NCI-H1092 treated with DMSO at 0.1 percent for 48 hours (cell line): ENCODE measurements around the gene MEX3C.

Experiments
- DNase-seq: peaks from one replicate; lab custom pipeline; 2025; lab: John Stamatoyannopoulos, UW

MEX3C gene

GRCh38 chr18:51197661-51198424 is at the start of gene MEX3C:
Gene MEX3C, minus strand, starts transcription at chr18:51197681. Its CDS starts 361 bp downstream, at chr18:51197320.
- DNase-seq = peak; percentile 100

- no peak for DNase-seq
These were observed 43.7 kb upstream of the MEX3C start for GRCh38 chr18:51241226-51241625.

- DNase-seq = no peak
These were observed 38.7 kb upstream of the MEX3C start for GRCh38 chr18:51236225-51236624.

GRCh38 chr18:51235009-51235789 is 37.7 kb upstream of the MEX3C start:
- no peak for DNase-seq

- no peak for DNase-seq
These were observed 36.9 kb upstream of the MEX3C start for GRCh38 chr18:51234117-51235008.

- DNase-seq = no peak
These were observed 31.8 kb upstream of the MEX3C start for GRCh38 chr18:51229328-51229727.

GRCh38 chr18:51227660-51228059 is 30.2 kb upstream of the MEX3C start:
- DNase-seq = no peak

- no peak for DNase-seq
These were observed 29.3 kb upstream of the MEX3C start for GRCh38 chr18:51226587-51227350.

GRCh38 chr18:51226068-51226467 is 28.6 kb upstream of the MEX3C start:
- DNase-seq = no peak

GRCh38 chr18:51212606-51213005 is 15.1 kb upstream of the MEX3C start:
- DNase-seq = no peak

GRCh38 chr18:51211552-51211951 is 14.1 kb upstream of the MEX3C start:
- DNase-seq = no peak

- DNase-seq = peak; percentile 47
These were observed 445 bp downstream of the MEX3C start for GRCh38 chr18:51196811-51197660.

- peak; percentile 61 for DNase-seq
These were observed 1.2 kb downstream of the MEX3C start for GRCh38 chr18:51196118-51196810.

GRCh38 chr18:51195451-51196117 is 1.9 kb downstream of the MEX3C start:
- peak; percentile 77 for DNase-seq

- DNase-seq = no peak
These were observed 2.4 kb downstream of the MEX3C start for GRCh38 chr18:51195086-51195450.

- DNase-seq = no peak
These were observed 2.9 kb downstream of the MEX3C start for GRCh38 chr18:51194604-51195003.

- DNase-seq = no peak
These were observed 3.7 kb downstream of the MEX3C start for GRCh38 chr18:51193621-51194287.

- DNase-seq = no peak
These were observed 4.8 kb downstream of the MEX3C start for GRCh38 chr18:51192696-51193095.

- no peak for DNase-seq
These were observed 5.5 kb downstream of the MEX3C start for GRCh38 chr18:51192026-51192425.
